ENCODE measurements around the gene PDE4B.
A peak's percentile ranks its signal among the peaks of the same experiment; 100 is the strongest.

PDE4B gene

DNA sequence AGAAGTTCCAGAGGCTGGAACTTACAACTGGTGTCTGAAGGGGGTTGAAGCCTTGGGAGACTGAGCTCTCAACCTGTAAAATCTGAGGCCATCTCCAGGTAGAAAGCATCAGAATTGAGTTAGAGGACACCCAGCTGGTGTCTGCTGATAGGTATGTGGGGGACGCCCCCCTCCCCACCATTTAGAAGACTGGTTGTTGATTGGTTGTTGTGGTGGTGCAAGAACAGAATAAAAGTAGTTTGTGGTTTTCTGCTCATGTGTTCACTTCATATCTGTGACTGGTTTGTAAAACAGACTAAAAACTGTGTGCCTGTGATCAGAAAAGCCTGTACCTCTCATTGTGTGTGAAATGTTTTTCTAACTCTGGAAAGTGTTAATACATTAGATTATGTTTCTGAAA is 33.2 kb upstream of the PDE4B start:
- H3K4me2 ChIP-seq (ENCODE audit: low read length), result no peak overlapping the region
- no peaks in the 10 kb centered on the region for H3K79me2 ChIP-seq (ENCODE audit: control insufficient read depth, insufficient read depth, low read length)
- H3K18ac ChIP-seq (ENCODE audit: low read length), result no peak overlapping the region
- no peak overlapping the region for H4K5ac ChIP-seq (ENCODE audit: low read length)
- no peaks in the 10 kb centered on the region for H3K27me3 ChIP-seq (ENCODE audit: insufficient read depth, low read length, poor library complexity)
- no peak overlapping the region for H3K9ac ChIP-seq (ENCODE audit: low read length)
- H3K23ac ChIP-seq (ENCODE audit: low read length), result no peak overlapping the region
- H3K4me3 ChIP-seq (ENCODE audit: low read length), result no peak overlapping the region
- H2AK5ac ChIP-seq (ENCODE audit: low read length), result no peak overlapping the region
- no peak overlapping the region for H3K4ac ChIP-seq (ENCODE audit: low read depth, low read length)
- no peak overlapping the region for H2BK120ac ChIP-seq (ENCODE audit: low read depth, low read length)
- H3K79me1 ChIP-seq (ENCODE audit: low read length), result no peaks in the 10 kb centered on the region
- H3K4me1 ChIP-seq (ENCODE audit: control insufficient read depth, low read depth, low read length), result no peaks in the 10 kb centered on the region
- no peak overlapping the region for H4K8ac ChIP-seq (ENCODE audit: low read depth, low read length)
- no CpG with 5 or more reads among the region's 1 CpG for WGBS (ENCODE audit: extremely low coverage, insufficient coverage, low lambda C conversion rate)
- no peak overlapping the region for H2BK5ac ChIP-seq (ENCODE audit: low read length)
- no peak overlapping the region for H3K56ac ChIP-seq (ENCODE audit: low read length)
- H2BK15ac ChIP-seq (replicated peaks; ENCODE audit: low read depth), result no peak overlapping the region
- DNase-seq, result no peak
- no peaks in the 10 kb centered on the region for H3K36me3 ChIP-seq (ENCODE audit: control insufficient read depth, insufficient read depth, low read length)
- no peak overlapping the region for H3K27ac ChIP-seq (ENCODE audit: low read depth, low read length)

GRCh38 chr1:65762081-65762862 is 30.4 kb upstream of the PDE4B start:
- peak; percentile 3 for DNase-seq
- no peak overlapping the region for H3K56ac ChIP-seq (ENCODE audit: low read length)
- H2BK5ac ChIP-seq (ENCODE audit: low read length), result no peak overlapping the region
- no peak overlapping the region for H3K27ac ChIP-seq (ENCODE audit: low read depth, low read length)
- no peaks in the 10 kb centered on the region for H3K4me1 ChIP-seq (ENCODE audit: control insufficient read depth, low read depth, low read length)
- H4K5ac ChIP-seq (ENCODE audit: low read length), result no peak overlapping the region
- no peak overlapping the region for H3K18ac ChIP-seq (ENCODE audit: low read length)
- no peaks in the 10 kb centered on the region for H3K79me1 ChIP-seq (ENCODE audit: low read length)
- no peak overlapping the region for H3K4me2 ChIP-seq (ENCODE audit: low read length)
- no peak overlapping the region for H3K4me3 ChIP-seq (ENCODE audit: low read length)
- no peak overlapping the region for H2BK120ac ChIP-seq (ENCODE audit: low read depth, low read length)
- H3K9ac ChIP-seq (ENCODE audit: low read length), result no peak overlapping the region
- WGBS (ENCODE audit: extremely low coverage, insufficient coverage, low lambda C conversion rate), result no CpG with 5 or more reads among the region's 8 CpGs
- H3K27me3 ChIP-seq (ENCODE audit: insufficient read depth, low read length, poor library complexity), result no peaks in the 10 kb centered on the region
- no peak overlapping the region for H3K4ac ChIP-seq (ENCODE audit: low read depth, low read length)
- H3K23ac ChIP-seq (ENCODE audit: low read length), result no peak overlapping the region
- no peak overlapping the region for H4K8ac ChIP-seq (ENCODE audit: low read depth, low read length)
- no peak overlapping the region for H2BK15ac ChIP-seq (replicated peaks; ENCODE audit: low read depth)
- no peak overlapping the region for H2AK5ac ChIP-seq (ENCODE audit: low read length)
- H3K36me3 ChIP-seq (ENCODE audit: control insufficient read depth, insufficient read depth, low read length), result no peaks in the 10 kb centered on the region
- no peaks in the 10 kb centered on the region for H3K79me2 ChIP-seq (ENCODE audit: control insufficient read depth, insufficient read depth, low read length)

DNA sequence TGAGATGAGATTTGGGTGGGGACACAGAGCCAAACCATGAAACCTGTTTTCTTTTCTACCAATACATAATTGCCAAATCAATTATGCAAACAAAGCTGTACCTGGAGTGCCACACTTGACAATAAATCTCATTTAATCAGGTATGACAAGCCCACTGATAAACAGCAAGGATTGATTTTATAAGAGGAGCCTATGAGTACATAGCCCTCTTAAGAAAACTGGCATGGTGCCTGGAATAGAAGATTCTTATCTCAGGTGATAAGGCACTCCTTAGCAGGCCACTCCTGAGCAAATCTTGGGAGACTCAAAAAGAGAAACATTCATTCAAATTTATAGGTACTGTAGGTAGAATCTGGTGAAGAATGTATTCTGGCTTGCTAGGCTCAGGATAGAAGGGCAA is 28.6 kb upstream of the PDE4B start:
- Histone ChIP-seq H3K4me2 (ENCODE audit: low read length) (no peak overlapping the region), H3K36me3 (ENCODE audit: control insufficient read depth, insufficient read depth, low read length) (no peaks in the 10 kb centered on the region), H2BK120ac (ENCODE audit: low read depth, low read length) (no peak overlapping the region), H3K4me1 (ENCODE audit: control insufficient read depth, low read depth, low read length) (no peaks in the 10 kb centered on the region), H3K18ac (ENCODE audit: low read length) (no peak overlapping the region), H3K4ac (ENCODE audit: low read depth, low read length) (no peak overlapping the region), H4K8ac (ENCODE audit: low read depth, low read length) (no peak overlapping the region), H3K23ac (ENCODE audit: low read length) (no peak overlapping the region), H3K4me3 (ENCODE audit: low read length) (no peak overlapping the region), H2AK5ac (ENCODE audit: low read length) (no peak overlapping the region), H4K5ac (ENCODE audit: low read length) (no peak overlapping the region), H3K9ac (ENCODE audit: low read length) (no peak overlapping the region), H3K27me3 (ENCODE audit: insufficient read depth, low read length, poor library complexity) (no peaks in the 10 kb centered on the region), H3K79me2 (ENCODE audit: control insufficient read depth, insufficient read depth, low read length) (no peaks in the 10 kb centered on the region), H3K79me1 (ENCODE audit: low read length) (no peaks in the 10 kb centered on the region), H2BK5ac (ENCODE audit: low read length) (no peak overlapping the region), H2BK15ac (replicated peaks; ENCODE audit: low read depth) (no peak overlapping the region), H3K56ac (ENCODE audit: low read length) (no peak overlapping the region), H3K27ac (ENCODE audit: low read depth, low read length) (no peak overlapping the region)
- peak; percentile 10 for DNase-seq

GRCh38 chr1:65765631-65766030 is 27.1 kb upstream of the PDE4B start:
- DNase-seq, result no peak
- WGBS (ENCODE audit: extremely low coverage, insufficient coverage, low lambda C conversion rate), result no CpG with 5 or more reads among the region's 4 CpGs
- H3K27me3 ChIP-seq (ENCODE audit: insufficient read depth, low read length, poor library complexity), result no peaks in the 10 kb centered on the region

DNA sequence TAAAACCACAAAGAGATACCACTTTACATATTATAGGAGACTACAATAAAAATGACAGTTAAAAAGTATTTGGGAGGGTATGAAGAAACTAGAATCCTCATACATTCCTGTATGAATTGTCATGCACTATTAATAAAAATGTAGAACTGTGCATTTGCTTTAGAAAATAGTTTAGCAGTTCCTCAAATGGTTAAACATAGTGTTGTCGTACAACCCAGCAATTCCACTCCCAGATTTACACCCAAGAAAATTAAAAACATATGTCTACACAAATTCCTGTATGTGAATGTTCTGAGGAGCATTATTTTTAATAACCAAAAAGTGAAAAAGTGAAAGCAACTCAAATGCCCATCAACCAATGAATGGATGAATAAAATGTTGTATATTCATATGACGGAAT is 23.1 kb upstream of the PDE4B start:
- Histone ChIP-seq H3K27me3 (ENCODE audit: insufficient read depth, low read length, poor library complexity) (no peaks in the 10 kb centered on the region), H3K79me2 (ENCODE audit: control insufficient read depth, insufficient read depth, low read length) (no peaks in the 10 kb centered on the region), H4K8ac (ENCODE audit: low read depth, low read length) (no peak overlapping the region), H3K56ac (ENCODE audit: low read length) (no peak overlapping the region), H3K4me1 (ENCODE audit: control insufficient read depth, low read depth, low read length) (no peaks in the 10 kb centered on the region), H3K9ac (ENCODE audit: low read length) (no peak overlapping the region), H2BK120ac (ENCODE audit: low read depth, low read length) (no peak overlapping the region), H4K5ac (ENCODE audit: low read length) (no peak overlapping the region), H3K18ac (ENCODE audit: low read length) (no peak overlapping the region), H3K4me2 (ENCODE audit: low read length) (no peak overlapping the region), H2BK5ac (ENCODE audit: low read length) (no peak overlapping the region), H3K4me3 (ENCODE audit: low read length) (no peak overlapping the region), H3K27ac (ENCODE audit: low read depth, low read length) (no peak overlapping the region), H3K4ac (ENCODE audit: low read depth, low read length) (no peak overlapping the region), H3K23ac (ENCODE audit: low read length) (no peak overlapping the region), H3K36me3 (ENCODE audit: control insufficient read depth, insufficient read depth, low read length) (no peaks in the 10 kb centered on the region), H3K79me1 (ENCODE audit: low read length) (no peaks in the 10 kb centered on the region), H2BK15ac (replicated peaks; ENCODE audit: low read depth) (no peak overlapping the region), H2AK5ac (ENCODE audit: low read length) (no peak overlapping the region)
- no CpG with 5 or more reads among the region's 2 CpGs for WGBS (ENCODE audit: extremely low coverage, insufficient coverage, low lambda C conversion rate)
- no peak for DNase-seq

More at GRCh38 chr1:65765631-65766030, 27.1 kb upstream of the PDE4B start:
- Histone ChIP-seq H2BK120ac (ENCODE audit: low read depth, low read length) (no peak overlapping the region), H3K18ac (ENCODE audit: low read length) (no peak overlapping the region), H3K9ac (ENCODE audit: low read length) (no peak overlapping the region), H3K4me3 (ENCODE audit: low read length) (no peak overlapping the region), H3K56ac (ENCODE audit: low read length) (no peak overlapping the region), H2BK15ac (replicated peaks; ENCODE audit: low read depth) (no peak overlapping the region), H3K4me2 (ENCODE audit: low read length) (no peak overlapping the region), H3K27ac (ENCODE audit: low read depth, low read length) (no peak overlapping the region), H3K79me2 (ENCODE audit: control insufficient read depth, insufficient read depth, low read length) (no peaks in the 10 kb centered on the region), H4K8ac (ENCODE audit: low read depth, low read length) (no peak overlapping the region), H3K4me1 (ENCODE audit: control insufficient read depth, low read depth, low read length) (no peaks in the 10 kb centered on the region), H4K5ac (ENCODE audit: low read length) (no peak overlapping the region), H2BK5ac (ENCODE audit: low read length) (no peak overlapping the region), H3K23ac (ENCODE audit: low read length) (no peak overlapping the region), H2AK5ac (ENCODE audit: low read length) (no peak overlapping the region), H3K79me1 (ENCODE audit: low read length) (no peaks in the 10 kb centered on the region), H3K4ac (ENCODE audit: low read depth, low read length) (no peak overlapping the region), H3K36me3 (ENCODE audit: control insufficient read depth, insufficient read depth, low read length) (no peaks in the 10 kb centered on the region)

GRCh38 chr1:65772607-65773006 is 20.1 kb upstream of the PDE4B start:
- no peak overlapping the region for H3K4ac ChIP-seq (ENCODE audit: low read depth, low read length)
- no peak overlapping the region for H3K23ac ChIP-seq (ENCODE audit: low read length)
- H3K36me3 ChIP-seq (ENCODE audit: control insufficient read depth, insufficient read depth, low read length), result no peaks in the 10 kb centered on the region
- no peaks in the 10 kb centered on the region for H3K27me3 ChIP-seq (ENCODE audit: insufficient read depth, low read length, poor library complexity)
- no peak overlapping the region for H4K5ac ChIP-seq (ENCODE audit: low read length)
- no peak overlapping the region for H3K18ac ChIP-seq (ENCODE audit: low read length)
- no peaks in the 10 kb centered on the region for H3K79me2 ChIP-seq (ENCODE audit: control insufficient read depth, insufficient read depth, low read length)
- no peak overlapping the region for H3K9ac ChIP-seq (ENCODE audit: low read length)
- no peaks in the 10 kb centered on the region for H3K79me1 ChIP-seq (ENCODE audit: low read length)
- H2AK5ac ChIP-seq (ENCODE audit: low read length), result no peak overlapping the region
- no peak overlapping the region for H2BK15ac ChIP-seq (replicated peaks; ENCODE audit: low read depth)
- no peak overlapping the region for H2BK120ac ChIP-seq (ENCODE audit: low read depth, low read length)
- H3K4me1 ChIP-seq (ENCODE audit: control insufficient read depth, low read depth, low read length), result no peaks in the 10 kb centered on the region
- no peak overlapping the region for H3K56ac ChIP-seq (ENCODE audit: low read length)
- no peak overlapping the region for H4K8ac ChIP-seq (ENCODE audit: low read depth, low read length)
- H3K4me3 ChIP-seq (ENCODE audit: low read length), result no peak overlapping the region
- no peak for DNase-seq
- no peak overlapping the region for H3K27ac ChIP-seq (ENCODE audit: low read depth, low read length)
- no peak overlapping the region for H2BK5ac ChIP-seq (ENCODE audit: low read length)
- WGBS (ENCODE audit: extremely low coverage, insufficient coverage, low lambda C conversion rate), result no CpG with 5 or more reads among the region's 2 CpGs
- no peak overlapping the region for H3K4me2 ChIP-seq (ENCODE audit: low read length)

Data from mesendoderm (in vitro differentiated cells).